SK-N-SH treated with all-trans-retinoic acid at 6 μM for 48 hours (cell line): ENCODE data around the gene MOXD1.
A peak's percentile ranks its signal among the peaks of the same experiment; 100 is the strongest.

Experiments
- ATAC-seq: fragments of 200-7000 bp; cut with Tn5 transposase; 3 replicates; pipeline ENCODE4 v1.9.1; 2020; ENCODE audit warnings: mild to moderate bottlenecking, moderate library complexity
- ARNTL ChIP-seq: fragments of 450-650 bp; formaldehyde crosslinking; IDR thresholded peaks from 2 replicates; pipeline ENCODE4 v1.5.0; 2020; ENCODE audit warnings: low read depth, mild to moderate bottlenecking, moderate library complexity, borderline replicate concordance
- BACH2 ChIP-seq: fragments of 250-450 bp; sonication (Bioruptor Pico); IDR thresholded peaks from 2 replicates; pipeline ENCODE4 v1.9.0; 2021; ENCODE audit warnings: mild to moderate bottlenecking, borderline replicate concordance
- CREB5 ChIP-seq: fragments of 250-450 bp; sonication (Bioruptor Pico); IDR thresholded peaks from 2 replicates; pipeline ENCODE4 v1.5.1; 2020; ENCODE audit warnings: low read depth, mild to moderate bottlenecking, moderate library complexity
- ESRRG ChIP-seq: fragments of 250-450 bp; sonication (Bioruptor Pico); IDR thresholded peaks from 2 replicates; pipeline ENCODE4 v1.6.1; 2021; ENCODE audit warnings: mild to moderate bottlenecking
- GLIS3 ChIP-seq: fragments of 250-450 bp; sonication (Bioruptor Pico); IDR thresholded peaks from 2 replicates; pipeline ENCODE4 v1.5.0; 2020; ENCODE audit warnings: mild to moderate bottlenecking, moderate library complexity
- ISL1 ChIP-seq: fragments of 250-450 bp; sonication (Bioruptor Pico); IDR thresholded peaks from 2 replicates; pipeline ENCODE4 v2.1.2; 2022; ENCODE audit warnings: mild to moderate bottlenecking, moderate library complexity
- OSR1 ChIP-seq: fragments of 250-450 bp; sonication (Bioruptor Pico); IDR thresholded peaks from 2 replicates; pipeline ENCODE4 v1.8.0; 2022; ENCODE audit warnings: moderate library complexity, mild to moderate bottlenecking, inconsistent platforms
- PATZ1 ChIP-seq: fragments of 250-450 bp; sonication (Bioruptor Pico); IDR thresholded peaks from 2 replicates; pipeline ENCODE4 v1.8.0; 2020; ENCODE audit warnings: mild to moderate bottlenecking, moderate library complexity, borderline replicate concordance
- POU6F1 ChIP-seq: fragments of 250-450 bp; sonication (Bioruptor Pico); IDR thresholded peaks from 2 replicates; pipeline ENCODE4 v1.8.0; 2021; ENCODE audit warnings: low read depth, mild to moderate bottlenecking, moderate library complexity, borderline replicate concordance
- PPARA ChIP-seq: fragments of 250-450 bp; sonication (Bioruptor Pico); IDR thresholded peaks from 2 replicates; pipeline ENCODE4 v1.5.0; 2020; ENCODE audit warnings: mild to moderate bottlenecking, borderline replicate concordance
- RARB ChIP-seq: fragments of 250-450 bp; sonication (Bioruptor Pico); IDR thresholded peaks from 2 replicates; pipeline ENCODE4 v1.8.0; 2021; ENCODE audit warnings: mild to moderate bottlenecking, moderate library complexity
- SNAI2 ChIP-seq: fragments of 250-450 bp; sonication (Bioruptor Pico); IDR thresholded peaks from 2 replicates; pipeline ENCODE4 v1.5.0; 2020; ENCODE audit warnings: mild to moderate bottlenecking, moderate library complexity
- TCF4 ChIP-seq: fragments of 250-450 bp; sonication (Bioruptor Pico); IDR thresholded peaks from 2 replicates; pipeline ENCODE4 v1.8.0; 2021; ENCODE audit warnings: mild to moderate bottlenecking, moderate library complexity, borderline replicate concordance
- TOX ChIP-seq: fragments of 250-450 bp; sonication (Bioruptor Pico); IDR thresholded peaks from 2 replicates; pipeline ENCODE4 v1.8.0; 2021; ENCODE audit warnings: mild to moderate bottlenecking, moderate library complexity, borderline replicate concordance
- ZC3H10 ChIP-seq: fragments of 250-450 bp; sonication (Bioruptor Pico); IDR thresholded peaks from 2 replicates; pipeline ENCODE4 v1.5.1; 2021; ENCODE audit warnings: mild to moderate bottlenecking, moderate library complexity
- ZFP3 ChIP-seq: fragments of 250-450 bp; sonication (Bioruptor Pico); IDR thresholded peaks from 2 replicates; pipeline ENCODE4 v1.5.0; 2020; ENCODE audit warnings: mild to moderate bottlenecking, moderate library complexity
- ZFP30 ChIP-seq: fragments of 450-650 bp; formaldehyde crosslinking; IDR thresholded peaks from 2 replicates; pipeline ENCODE4 v1.5.0; 2022; ENCODE audit warnings: mild to moderate bottlenecking, moderate library complexity
- ZNF565 ChIP-seq: fragments of 450-650 bp; formaldehyde crosslinking; conservative IDR thresholded peaks from 2 replicates; pipeline ENCODE4 v1.5.0; 2020; ENCODE audit warnings: low read depth, mild to moderate bottlenecking, moderate library complexity
- ZNF70 ChIP-seq: fragments of 450-650 bp; formaldehyde crosslinking; IDR thresholded peaks from 2 replicates; pipeline ENCODE4 v1.5.0; 2020; ENCODE audit warnings: mild to moderate bottlenecking, moderate library complexity
- ZNF8 ChIP-seq: fragments of 450-650 bp; formaldehyde crosslinking; IDR thresholded peaks from 2 replicates; pipeline ENCODE4 v1.5.0; 2020; ENCODE audit warnings: mild to moderate bottlenecking, moderate library complexity
- TF ChIP-seq, protein P1 (sequence below): fragments of 250-450 bp; sonication (Bioruptor Pico); IDR thresholded peaks from 2 replicates; pipeline ENCODE4 v1.5.0; 2020; ENCODE audit warnings: mild to moderate bottlenecking, moderate library complexity

MOXD1 gene

DNA sequence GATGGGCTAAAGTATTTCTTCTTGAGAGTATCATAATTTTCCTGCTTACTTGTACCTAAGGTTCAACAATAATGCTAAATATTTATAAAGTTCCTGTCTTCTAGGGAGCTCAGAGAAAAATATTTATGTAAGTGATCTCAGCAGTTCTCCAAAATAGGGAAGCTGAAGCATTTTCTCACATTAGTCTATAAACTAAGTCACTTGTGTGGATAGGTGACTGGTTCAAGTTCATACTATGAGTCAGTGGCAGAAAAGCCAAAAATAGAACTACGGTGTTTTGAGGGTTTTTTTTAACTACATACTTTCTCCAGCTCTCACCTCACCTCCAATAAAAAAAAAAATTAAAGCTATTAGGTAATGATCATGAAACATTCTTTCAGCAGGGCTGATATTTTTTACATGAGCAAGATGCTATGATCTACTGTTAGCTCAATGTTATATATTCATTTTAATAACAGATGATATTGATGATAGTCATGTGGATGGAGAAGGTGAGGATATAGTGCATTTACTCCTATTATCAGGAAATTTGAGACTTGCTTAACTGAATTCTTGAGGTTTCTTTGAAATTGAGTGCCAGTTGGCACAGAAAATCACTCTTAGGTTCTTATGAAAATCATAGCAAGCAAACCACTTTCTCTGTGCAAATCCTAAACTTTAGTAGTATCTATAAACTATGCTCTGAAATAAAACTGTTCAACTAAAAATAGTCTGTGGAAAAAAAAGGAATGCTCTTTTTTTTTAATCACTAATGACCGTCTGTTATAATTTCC lies 4.1 kb upstream of the MOXD1 start:
- TF ChIP-seq ZNF565 (no peak), ARNTL (CRISPR knock-in tag) (no peak)
- ATAC-seq = no peak

GRCh38 chr6:132404736-132405135 lies 3.5 kb upstream of the MOXD1 start:
- no peak for ATAC-seq

DNA sequence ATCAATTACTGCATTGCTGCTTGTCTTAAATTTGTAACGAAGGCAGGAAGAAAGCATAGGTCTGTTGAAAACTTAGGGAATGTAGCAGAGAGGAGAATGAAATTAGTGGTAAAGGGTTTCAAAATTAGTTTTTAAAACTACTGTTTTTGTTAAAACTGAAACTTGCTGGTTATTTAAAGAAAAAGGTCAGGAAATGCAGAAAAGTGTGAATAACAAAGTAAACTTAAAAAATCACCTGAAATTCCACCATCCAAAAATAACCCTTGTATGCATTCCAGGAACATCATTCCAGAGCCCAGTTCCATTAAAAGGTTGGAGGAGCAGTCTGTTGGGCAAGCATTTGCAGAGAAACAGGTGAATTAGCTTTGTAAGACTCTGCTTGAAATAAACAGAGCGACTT lies 3.1 kb upstream of the MOXD1 start:
- TF ChIP-seq OSR1 (CRISPR knock-in tag) (no peak), TCF4 (no peak), ZNF70 (no peak), POU6F1 (CRISPR knock-in tag) (no peak), ESRRG (CRISPR knock-in tag) (no peak), PATZ1 (no peak), RARB (CRISPR knock-in tag) (no peak)
- TF ChIP-seq, all 23 proteins: peak for 0
- ATAC-seq = no peak

More at GRCh38 chr6:132404736-132405135, 3.5 kb upstream of the MOXD1 start:
- TF ChIP-seq ZNF70 = no peak
- no peak for TF ChIP-seq TCF4
- TF ChIP-seq, protein P1, sequence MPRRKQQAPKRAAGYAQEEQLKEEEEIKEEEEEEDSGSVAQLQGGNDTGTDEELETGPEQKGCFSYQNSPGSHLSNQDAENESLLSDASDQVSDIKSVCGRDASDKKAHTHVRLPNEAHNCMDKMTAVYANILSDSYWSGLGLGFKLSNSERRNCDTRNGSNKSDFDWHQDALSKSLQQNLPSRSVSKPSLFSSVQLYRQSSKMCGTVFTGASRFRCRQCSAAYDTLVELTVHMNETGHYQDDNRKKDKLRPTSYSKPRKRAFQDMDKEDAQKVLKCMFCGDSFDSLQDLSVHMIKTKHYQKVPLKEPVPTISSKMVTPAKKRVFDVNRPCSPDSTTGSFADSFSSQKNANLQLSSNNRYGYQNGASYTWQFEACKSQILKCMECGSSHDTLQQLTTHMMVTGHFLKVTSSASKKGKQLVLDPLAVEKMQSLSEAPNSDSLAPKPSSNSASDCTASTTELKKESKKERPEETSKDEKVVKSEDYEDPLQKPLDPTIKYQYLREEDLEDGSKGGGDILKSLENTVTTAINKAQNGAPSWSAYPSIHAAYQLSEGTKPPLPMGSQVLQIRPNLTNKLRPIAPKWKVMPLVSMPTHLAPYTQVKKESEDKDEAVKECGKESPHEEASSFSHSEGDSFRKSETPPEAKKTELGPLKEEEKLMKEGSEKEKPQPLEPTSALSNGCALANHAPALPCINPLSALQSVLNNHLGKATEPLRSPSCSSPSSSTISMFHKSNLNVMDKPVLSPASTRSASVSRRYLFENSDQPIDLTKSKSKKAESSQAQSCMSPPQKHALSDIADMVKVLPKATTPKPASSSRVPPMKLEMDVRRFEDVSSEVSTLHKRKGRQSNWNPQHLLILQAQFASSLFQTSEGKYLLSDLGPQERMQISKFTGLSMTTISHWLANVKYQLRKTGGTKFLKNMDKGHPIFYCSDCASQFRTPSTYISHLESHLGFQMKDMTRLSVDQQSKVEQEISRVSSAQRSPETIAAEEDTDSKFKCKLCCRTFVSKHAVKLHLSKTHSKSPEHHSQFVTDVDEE = no peak
- no peak for TF ChIP-seq ZNF8 (CRISPR knock-in tag)
- no peak for TF ChIP-seq PPARA (CRISPR knock-in tag)
- no peak for TF ChIP-seq SNAI2 (CRISPR knock-in tag)
- TF ChIP-seq PATZ1 = no peak
- TF ChIP-seq ZFP3 (CRISPR knock-in tag) = no peak
- TF ChIP-seq CREB5 (CRISPR knock-in tag) = no peak
- TF ChIP-seq ISL1 (CRISPR knock-in tag) = no peak
- TF ChIP-seq ESRRG (CRISPR knock-in tag) = no peak
- TF ChIP-seq ZFP30 (CRISPR knock-in tag) = no peak
- no peak for TF ChIP-seq BACH2

DNA sequence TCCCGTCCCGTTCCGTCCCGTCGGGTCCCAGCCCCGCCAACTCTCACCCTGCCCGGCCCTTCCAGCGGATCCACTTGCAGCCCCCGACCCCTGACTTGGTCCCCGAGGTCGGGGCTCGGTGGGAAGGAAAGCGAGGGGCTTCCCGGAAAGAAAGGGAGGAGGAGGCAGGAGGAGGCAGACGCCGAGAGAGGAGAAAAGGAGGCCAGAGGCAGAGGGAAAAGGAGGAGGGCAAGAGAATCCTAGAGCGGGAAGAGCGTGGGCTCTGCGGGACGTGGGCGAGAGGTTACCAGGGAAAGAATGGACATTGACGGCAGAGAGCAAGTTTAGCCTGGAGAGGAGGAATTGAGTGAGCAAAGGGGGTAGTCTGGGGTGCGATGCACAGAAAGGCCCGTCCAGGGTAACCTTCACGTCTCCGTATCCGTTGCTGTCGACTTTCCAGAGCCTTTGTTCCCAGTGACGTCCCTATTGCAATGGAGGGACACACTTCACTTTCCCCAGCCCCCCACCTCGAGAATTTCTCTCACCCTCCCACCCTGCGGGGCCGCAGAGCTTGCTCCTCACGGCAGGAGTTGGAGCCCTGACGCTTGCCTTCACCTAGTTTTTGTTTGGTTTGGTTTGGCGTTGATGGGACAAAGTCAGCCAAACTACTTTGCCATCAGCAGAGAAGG lies 477 bp upstream of the MOXD1 start:
- peak; percentile 9 for ATAC-seq
- TF ChIP-seq SNAI2 (CRISPR knock-in tag) = no peak
- TF ChIP-seq TOX (CRISPR knock-in tag) = no peak
- TF ChIP-seq ZFP30 (CRISPR knock-in tag) = no peak
- TF ChIP-seq ZC3H10 (CRISPR knock-in tag) = no peak
- TF ChIP-seq ISL1 (CRISPR knock-in tag) = no peak
- TF ChIP-seq POU6F1 (CRISPR knock-in tag) = no peak
- no peak for TF ChIP-seq PATZ1
- TF ChIP-seq GLIS3 (CRISPR knock-in tag) = no peak
- no peak for TF ChIP-seq OSR1 (CRISPR knock-in tag)
- no peak for TF ChIP-seq ZNF70
- TF ChIP-seq RARB (CRISPR knock-in tag) = no peak
